Measurements from ENCODE around the gene IGSF11. TPM values are rescaled to one million over a fixed set of nuclear protein-coding genes. Genes with fewer than 3 reads are reported as not detected.

IGSF11 gene
- total and polyA plus RNA-seq, 4 donors = 0.02 to 0.17 TPM; not detected in 2

- 78% methylated on average over 3 of the region's 3 CpGs for WGBS
- H3K4me3 ChIP-seq (ENCODE audit: low read depth in 1 of 3, low read length in 3 of 3) = no peak overlapping the region
- H3K36me3 ChIP-seq (ENCODE audit: control insufficient read depth in 4 of 4, insufficient read depth in 3 of 4, low read depth in 1 of 4, low read length in 3 of 4) = no peaks in the 10 kb centered on the region
- H3K9me3 ChIP-seq (ENCODE audit: control insufficient read depth in 4 of 4, low read length in 3 of 4) = no peaks in the 10 kb centered on the region
- H3K9ac ChIP-seq (ENCODE audit: low read depth in 1 of 2, low read length in 2 of 2) = no peak overlapping the region
- H3K27me3 ChIP-seq (ENCODE audit: control insufficient read depth in 4 of 4, insufficient read depth in 4 of 4, low read length in 3 of 4) = peaks cover 0 to 4% (median 0%) of the 10 kb centered on the region in 4 donors
- no peak for DNase-seq (ENCODE audit: low spot score)
- H3K4me1 ChIP-seq (ENCODE audit: control insufficient read depth in 4 of 4, insufficient read depth in 4 of 4, low read length in 3 of 4) = no peaks in the 10 kb centered on the region
- no peak overlapping the region for H3K27ac ChIP-seq (ENCODE audit: low read depth in 1 of 2, low read length in 2 of 2)
- TF ChIP-seq MAX (IDR thresholded peaks at IDR 0.05) (no peak), GABPA (IDR thresholded peaks at IDR 0.05 in 1 of 2, conservative IDR thresholded peaks at IDR 0.05 in 1 of 2) (no peak), YY1 (IDR thresholded peaks at IDR 0.05) (no peak), FOXA1 (IDR thresholded peaks at IDR 0.05) (no peak), NR2F2 (IDR thresholded peaks at IDR 0.05) (no peak), CTCF (IDR thresholded peaks at IDR 0.05; ENCODE audit: low read depth, low read length, missing input control) (no peak), HNF4A (conservative IDR thresholded peaks at IDR 0.05) (no peak), FOXA2 (IDR thresholded peaks at IDR 0.05) (no peak), JUND (IDR thresholded peaks at IDR 0.05) (no peak)
Observed at GRCh38 chr3:119025171-119025795, 9.4 kb downstream of the IGSF11 start.

- no peak overlapping the region for H3K27ac ChIP-seq (ENCODE audit: low read depth in 1 of 2, low read length in 2 of 2)
- no peak for TF ChIP-seq HNF4A (conservative IDR thresholded peaks at IDR 0.05)
- TF ChIP-seq FOXA1 (IDR thresholded peaks at IDR 0.05) = no peak
- TF ChIP-seq YY1 (IDR thresholded peaks at IDR 0.05) = no peak
- TF ChIP-seq TAF1 (conservative IDR thresholded peaks at IDR 0.05) = no peak
- TF ChIP-seq ATF3 (IDR thresholded peaks at IDR 0.05) = no peak
- TF ChIP-seq MAX (IDR thresholded peaks at IDR 0.05) = no peak
- no peak for TF ChIP-seq EGR1 (IDR thresholded peaks at IDR 0.05; ENCODE audit: low read depth in 2 of 2)
- no peak for TF ChIP-seq GABPA (IDR thresholded peaks at IDR 0.05 in 1 of 2, conservative IDR thresholded peaks at IDR 0.05 in 1 of 2)
- no peak for TF ChIP-seq RXRA (IDR thresholded peaks at IDR 0.05)
- TF ChIP-seq JUND (IDR thresholded peaks at IDR 0.05) = no peak
- TF ChIP-seq ZBTB33 (IDR thresholded peaks at IDR 0.05) = no peak
- no peak for TF ChIP-seq HNF4G (IDR thresholded peaks at IDR 0.05)
- no peak for TF ChIP-seq NR2F2 (IDR thresholded peaks at IDR 0.05)
- TF ChIP-seq SP1 (IDR thresholded peaks at IDR 0.05) = no peak
- TF ChIP-seq CTCF (IDR thresholded peaks at IDR 0.05; ENCODE audit: low read depth, low read length, missing input control) = no peak
- no peaks in the 10 kb centered on the region for H3K4me1 ChIP-seq (ENCODE audit: control insufficient read depth in 4 of 4, insufficient read depth in 4 of 4, low read length in 3 of 4)
- no peak overlapping the region for H3K4me3 ChIP-seq (ENCODE audit: low read depth in 1 of 3, low read length in 3 of 3)
- H3K9me3 ChIP-seq (ENCODE audit: control insufficient read depth in 4 of 4, low read length in 3 of 4) = no peaks in the 10 kb centered on the region
- WGBS = 44% methylated on average over 4 of the region's 4 CpGs
- H3K27me3 ChIP-seq (ENCODE audit: control insufficient read depth in 4 of 4, insufficient read depth in 4 of 4, low read length in 3 of 4) = no peaks in the 10 kb centered on the region
- no peak for DNase-seq (ENCODE audit: low spot score)
- H3K36me3 ChIP-seq (ENCODE audit: control insufficient read depth in 4 of 4, insufficient read depth in 3 of 4, low read depth in 1 of 4, low read length in 3 of 4) = no peaks in the 10 kb centered on the region
- no peak overlapping the region for H3K9ac ChIP-seq (ENCODE audit: low read depth in 1 of 2, low read length in 2 of 2)
Observed at GRCh38 chr3:119019767-119020518, 14.7 kb downstream of the IGSF11 start.
